ENCODE results near the gene GSS. TPM values are rescaled to one million over a fixed set of nuclear protein-coding genes. Genes with fewer than 3 reads are reported as not detected.
A peak's percentile ranks its signal among the peaks of the same experiment; 100 is the strongest.

GSS gene
- polyA plus RNA-seq, 1 experiment: 110 TPM

GRCh38 chr20:34892671-34893070, 62.9 kb downstream of the GSS start:
- Histone ChIP-seq H3K27me3 (ENCODE audit: control insufficient read depth, insufficient read depth, low read length) (no peaks in the 10 kb centered on the region), H3K4me3 (ENCODE audit: low read depth, low read length) (no peak overlapping the region), H3K36me3 (ENCODE audit: control insufficient read depth, insufficient read depth, low read length) (no peaks in the 10 kb centered on the region)
- ChIA-PET CTCF (interaction anchor here (1.5 to 1.9 kb wide), 2 partner anchors 8 to 18 kb away, joined by 5 to 6 read pairs; no protein-coding TSS in a partner anchor), POLR2A (no interaction called here)
- no peak for TF ChIP-seq CTCF (IDR thresholded peaks at IDR 0.05; ENCODE audit: insufficient read depth, low read depth, low read length)
- no peak for DNase-seq (ENCODE audit: low read depth)

DNA sequence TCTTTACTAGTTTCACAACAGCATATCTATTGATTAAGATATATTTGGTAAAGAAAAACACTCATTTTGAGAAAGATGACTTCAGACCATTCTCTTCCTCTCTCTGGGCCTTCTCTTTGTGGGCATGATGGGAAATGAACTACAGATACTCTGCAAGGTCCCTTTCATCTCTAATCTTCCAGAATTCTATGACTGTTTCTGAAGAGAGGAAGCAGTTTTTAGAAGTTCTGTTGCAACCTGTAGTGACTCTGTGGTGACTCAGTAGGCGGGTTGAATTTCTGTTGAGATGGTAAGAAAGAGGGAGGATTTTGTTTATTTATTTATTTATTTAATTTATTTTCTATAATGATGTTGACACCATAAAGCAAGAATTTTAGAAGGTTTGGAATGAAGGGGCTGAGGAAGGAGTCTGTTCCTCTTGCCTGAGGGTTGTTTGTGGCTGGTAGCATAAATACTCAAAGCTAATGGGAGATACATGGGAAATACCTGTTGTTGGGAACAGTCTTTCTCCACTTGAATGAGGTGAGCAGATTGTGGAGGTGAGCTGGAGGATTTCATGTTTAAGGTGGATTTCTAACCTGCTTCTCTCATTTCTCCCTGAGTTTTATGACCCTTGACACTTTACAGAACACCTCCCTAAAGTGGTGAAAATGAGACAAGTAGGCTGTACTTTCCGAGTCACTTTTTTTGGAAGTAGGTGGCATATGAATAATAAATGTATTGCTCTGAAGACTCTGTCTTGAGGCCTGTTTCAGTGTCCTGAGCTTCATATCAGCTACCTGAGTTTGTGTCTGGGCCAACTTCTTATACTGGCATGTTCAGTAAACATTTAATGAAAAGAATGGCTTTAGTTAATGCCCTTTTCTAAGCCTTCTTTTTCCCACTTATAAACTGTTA, 64.2 kb downstream of the GSS start:
- no peak for TF ChIP-seq CTCF (IDR thresholded peaks at IDR 0.05; ENCODE audit: insufficient read depth, low read depth, low read length)
- DNase-seq (ENCODE audit: low read depth): peak; percentile 51
- Histone ChIP-seq H3K36me3 (ENCODE audit: control insufficient read depth, insufficient read depth, low read length) (no peaks in the 10 kb centered on the region), H3K27me3 (ENCODE audit: control insufficient read depth, insufficient read depth, low read length) (no peaks in the 10 kb centered on the region), H3K4me3 (ENCODE audit: low read depth, low read length) (no peak overlapping the region)
- ChIA-PET CTCF (interaction anchor here (1.9 kb wide), 1 partner anchor 17 kb away, joined by 6 read pairs; no protein-coding TSS in a partner anchor), POLR2A (interaction anchor here (0.5 kb wide), 1 partner anchor 11 kb away, joined by 8 read pairs; no protein-coding TSS in a partner anchor)

- ChIA-PET CTCF (interaction anchor here (0.6 to 1.5 kb wide), 5 partner anchors 12 to 99 kb away, joined by 3 to 5 read pairs (median 3); partner anchors contain the start of gene ACSS2), POLR2A (no interaction called here)
- no peak for TF ChIP-seq CTCF (IDR thresholded peaks at IDR 0.05; ENCODE audit: insufficient read depth, low read depth, low read length)
- Histone ChIP-seq H3K27me3 (ENCODE audit: control insufficient read depth, insufficient read depth, low read length) (no peaks in the 10 kb centered on the region), H3K4me3 (ENCODE audit: low read depth, low read length) (no peak overlapping the region), H3K36me3 (ENCODE audit: control insufficient read depth, insufficient read depth, low read length) (no peaks in the 10 kb centered on the region)
- DNase-seq (ENCODE audit: low read depth): no peak
Observed at GRCh38 chr20:34888468-34888867, 67.1 kb downstream of the GSS start.

DNA sequence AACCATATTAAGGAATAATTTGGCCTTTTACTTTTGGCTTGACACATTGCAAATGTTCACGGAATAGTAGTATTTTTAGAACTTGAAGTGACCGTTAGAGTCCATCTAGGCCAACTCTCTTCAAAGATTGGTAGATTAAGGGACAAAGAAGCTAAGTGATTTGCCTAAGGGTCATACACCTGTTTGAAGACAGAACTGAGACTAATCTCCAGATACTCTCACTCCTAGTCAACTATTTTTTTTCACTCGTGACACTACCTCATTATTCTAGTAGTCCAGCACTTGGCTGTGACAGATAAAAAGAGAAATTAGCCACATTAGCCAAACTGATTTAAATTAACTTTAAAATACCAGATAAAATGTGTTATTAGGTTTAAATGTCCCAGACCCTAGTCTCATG, 68.6 kb downstream of the GSS start:
- CTCF ChIA-PET: interaction anchor here (1.3 to 1.5 kb wide), 2 partner anchors 11 to 20 kb away, joined by 3 read pairs; partner anchors contain the start of gene ACSS2
- no peak for TF ChIP-seq CTCF (IDR thresholded peaks at IDR 0.05; ENCODE audit: insufficient read depth, low read depth, low read length)
- no peaks in the 10 kb centered on the region for H3K36me3 ChIP-seq (ENCODE audit: control insufficient read depth, insufficient read depth, low read length)
- no peak for DNase-seq (ENCODE audit: low read depth)
- H3K27me3 ChIP-seq (ENCODE audit: control insufficient read depth, insufficient read depth, low read length): no peaks in the 10 kb centered on the region
- H3K4me3 ChIP-seq (ENCODE audit: low read depth, low read length): no peak overlapping the region
- POLR2A ChIA-PET: no interaction called here

DNA sequence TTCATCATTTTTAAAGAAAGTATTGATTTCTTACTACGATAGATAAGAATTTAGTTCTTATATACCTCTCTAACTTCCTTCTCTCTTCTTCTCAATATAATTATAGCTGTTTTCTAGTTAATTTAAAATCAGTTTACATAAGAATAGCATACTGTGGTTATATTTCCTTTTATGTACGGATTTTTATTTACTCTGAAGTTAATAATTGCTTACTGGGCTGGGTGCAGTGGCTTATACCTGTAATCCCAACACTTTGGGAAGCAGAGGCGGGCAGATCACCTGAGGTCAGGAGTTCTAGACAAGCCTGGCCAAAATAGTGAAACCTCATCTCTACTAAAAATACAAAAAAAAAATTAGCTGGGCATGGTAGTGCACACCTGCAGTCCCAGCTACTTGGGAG, 69.5 kb downstream of the GSS start:
- no peaks in the 10 kb centered on the region for H3K36me3 ChIP-seq (ENCODE audit: control insufficient read depth, insufficient read depth, low read length)
- CTCF ChIA-PET: interaction anchor here (0.6 kb wide), 1 partner anchor 279 kb away, joined by 3 read pairs; no protein-coding TSS in a partner anchor
- H3K27me3 ChIP-seq (ENCODE audit: control insufficient read depth, insufficient read depth, low read length): no peaks in the 10 kb centered on the region
- POLR2A ChIA-PET: no interaction called here
- no peak for DNase-seq (ENCODE audit: low read depth)
- H3K4me3 ChIP-seq (ENCODE audit: low read depth, low read length): no peak overlapping the region
- TF ChIP-seq CTCF (IDR thresholded peaks at IDR 0.05; ENCODE audit: insufficient read depth, low read depth, low read length): no peak
